Esophagus squamous epithelium (tissue), 5 donors: ENCODE data around the gene TMEM163. TPM values are rescaled to one million over a fixed set of nuclear protein-coding genes. Genes with fewer than 3 reads are reported as not detected.

Source experiments
- DNase-seq: peaks from one replicate; lab custom pipeline; 2025; lab: John Stamatoyannopoulos, UW
- H3K27ac ChIP-seq, 4 donors: fragments of 200-600 bp; sonication (generic); one replicate each; pipeline ENCODE4 v1.5.1; 2016 to 2019; ENCODE audit warnings: mild to moderate bottlenecking in 1 of 4
- H3K27me3 ChIP-seq, 4 donors: fragments of 200-600 bp; sonication (generic); 1 replicate in 3 of 4; 2 replicates in 1 of 4; pipeline versions ENCODE4 v1.5.1 to v1.6.0; 2017 to 2021; ENCODE audit warnings: antibody characterized with exemption in 1 of 4
- H3K36me3 ChIP-seq, 3 donors: fragments of 200-600 bp; sonication (generic); one replicate each; pipeline ENCODE4 v1.5.1; 2016 to 2019
- H3K4me1 ChIP-seq, 3 donors: fragments of 200-600 bp; sonication (generic); one replicate each; pipeline ENCODE4 v1.5.1; 2017 to 2019
- H3K4me3 ChIP-seq, 4 donors: fragments of 200-600 bp; sonication (generic); 1 replicate in 3 of 4; 2 replicates in 1 of 4; pipeline ENCODE4 v1.5.1; 2016 to 2019; ENCODE audit warnings: mild to moderate bottlenecking in 2 of 4, moderate library complexity in 1 of 4
- H3K9me3 ChIP-seq, 3 donors: fragments of 200-600 bp; sonication (generic); one replicate each; pipeline ENCODE4 v1.5.1; 2016 to 2019
- POLR2A ChIP-seq, 4 donors: fragments of 450-650 bp; IDR thresholded peaks; one replicate each; pipeline ENCODE4 v1.6.1; 2017; ENCODE audit warnings: antibody characterized with exemption in 4 of 4, mild to moderate bottlenecking in 4 of 4, moderate library complexity in 3 of 4
- WGBS, 2 donors: methylation state at CpG; one replicate each; pipeline ENCODE4 v1.1.5; 2018; 5-methylcytosine and 5-hydroxymethylcytosine counted together
- intact Hi-C: fragments of 100-400 bp; cut with DNase I; formaldehyde crosslinking; loops from one replicate; pipeline ENCODE4 v1.15.0; 2022
- total RNA-seq, 4 donors: library from RNA; depleted of rRNA; stranded (reverse); fragments of >200 nt; gene quantifications; one replicate each; pipeline ENCODE4 v1.1.0, GENCODE V29; 2016
- TF ChIP-seq, protein P1 (sequence below), 6 experiments: fragments of 450-650 bp in 4 of 6; fragments of 200-600 bp in 2 of 6; sonication (generic) in 2 of 6; IDR thresholded peaks; one replicate each; pipeline ENCODE4 v1.5.1; 2016 to 2019; ENCODE audit warnings: antibody characterized with exemption in 6 of 6, mild to moderate bottlenecking in 4 of 6, moderate library complexity in 4 of 6
- donor health status: DM: yes; HTN: yes; CAD: no.

TMEM163 gene
- total RNA-seq, 4 donors from 2014 or later, result 0.09 to 0.19 (median 0.12) TPM; not detected in 1

DNA sequence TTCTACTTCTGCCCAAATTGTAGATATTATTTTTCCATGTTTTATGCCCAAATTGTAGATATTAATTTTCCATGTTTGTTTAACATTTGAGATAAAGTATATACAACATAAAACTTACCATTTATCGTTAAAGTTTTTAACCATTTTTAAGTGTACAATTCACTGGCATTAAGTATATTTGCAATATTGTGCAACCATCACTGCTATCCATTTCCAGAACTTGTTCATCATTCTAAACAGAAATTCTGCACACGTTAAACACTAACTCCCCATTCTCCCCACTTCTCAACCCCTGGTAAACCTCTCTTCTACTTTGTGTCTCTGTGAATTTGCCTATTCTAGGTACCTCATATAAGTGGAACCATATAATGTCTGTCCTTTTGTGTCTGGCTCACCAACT is 302.8 kb downstream of the TMEM163 start:
- H3K9me3 ChIP-seq, result no peaks in the 10 kb centered on the region
- no peak overlapping the region for H3K4me3 ChIP-seq
- no peak overlapping the region for H3K27ac ChIP-seq
- TF ChIP-seq, protein P1, sequence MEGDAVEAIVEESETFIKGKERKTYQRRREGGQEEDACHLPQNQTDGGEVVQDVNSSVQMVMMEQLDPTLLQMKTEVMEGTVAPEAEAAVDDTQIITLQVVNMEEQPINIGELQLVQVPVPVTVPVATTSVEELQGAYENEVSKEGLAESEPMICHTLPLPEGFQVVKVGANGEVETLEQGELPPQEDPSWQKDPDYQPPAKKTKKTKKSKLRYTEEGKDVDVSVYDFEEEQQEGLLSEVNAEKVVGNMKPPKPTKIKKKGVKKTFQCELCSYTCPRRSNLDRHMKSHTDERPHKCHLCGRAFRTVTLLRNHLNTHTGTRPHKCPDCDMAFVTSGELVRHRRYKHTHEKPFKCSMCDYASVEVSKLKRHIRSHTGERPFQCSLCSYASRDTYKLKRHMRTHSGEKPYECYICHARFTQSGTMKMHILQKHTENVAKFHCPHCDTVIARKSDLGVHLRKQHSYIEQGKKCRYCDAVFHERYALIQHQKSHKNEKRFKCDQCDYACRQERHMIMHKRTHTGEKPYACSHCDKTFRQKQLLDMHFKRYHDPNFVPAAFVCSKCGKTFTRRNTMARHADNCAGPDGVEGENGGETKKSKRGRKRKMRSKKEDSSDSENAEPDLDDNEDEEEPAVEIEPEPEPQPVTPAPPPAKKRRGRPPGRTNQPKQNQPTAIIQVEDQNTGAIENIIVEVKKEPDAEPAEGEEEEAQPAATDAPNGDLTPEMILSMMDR (IDR thresholded peaks at IDR 0.05), result no peak
- TF ChIP-seq POLR2A (IDR thresholded peaks at IDR 0.05), result no peak
- peaks cover 0 to 8% (median 0%) of the 10 kb centered on the region in 3 donors for H3K36me3 ChIP-seq
- no peak for DNase-seq
- H3K27me3 ChIP-seq, result no peaks in the 10 kb centered on the region
- intact Hi-C loops, result loop anchor here (10.0 kb wide), 1 partner anchor 301 kb away; no protein-coding TSS in a partner anchor
- WGBS, 2 donors, result 81 to 90% methylated on average over 2 of the region's 2 CpGs
- peaks cover 4 to 13% (median 9%) of the 10 kb centered on the region in 3 donors for H3K4me1 ChIP-seq

DNA sequence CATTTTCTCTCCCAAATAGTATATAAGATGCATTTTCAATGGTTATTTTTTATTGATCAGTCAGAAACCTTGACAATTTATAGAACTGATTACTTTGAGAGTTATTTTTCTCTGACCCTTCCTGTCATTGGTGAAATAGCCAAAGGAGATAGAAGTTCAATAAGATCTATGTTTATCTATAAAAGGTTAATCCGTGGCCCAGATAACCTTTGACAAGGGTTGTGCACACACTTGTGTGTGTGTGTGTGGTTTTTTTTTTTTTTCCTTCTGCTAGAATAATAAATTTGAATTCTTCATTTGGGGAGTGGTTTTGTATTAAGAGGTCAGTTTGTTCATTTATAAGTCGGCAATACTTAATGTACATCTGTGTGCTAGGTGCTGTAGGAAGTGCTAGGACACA is 304.9 kb downstream of the TMEM163 start:
- WGBS, 2 donors, result 80 to 87% methylated on average over 2 of the region's 2 CpGs
- Histone ChIP-seq H3K36me3 (peaks cover 0 to 8% (median 0%) of the 10 kb centered on the region in 3 donors), H3K4me1 (peaks cover 4 to 32% (median 18%) of the 10 kb centered on the region in 3 donors), H3K4me3 (no peak overlapping the region), H3K27ac (no peak overlapping the region), H3K9me3 (no peaks in the 10 kb centered on the region), H3K27me3 (no peaks in the 10 kb centered on the region)
- DNase-seq, result no peak
- TF ChIP-seq POLR2A (IDR thresholded peaks at IDR 0.05), result no peak
- TF ChIP-seq, protein P1 (IDR thresholded peaks at IDR 0.05), result no peak
- intact Hi-C loops, result loop anchor here (10.0 kb wide), 1 partner anchor 299 kb away; no protein-coding TSS in a partner anchor

DNA sequence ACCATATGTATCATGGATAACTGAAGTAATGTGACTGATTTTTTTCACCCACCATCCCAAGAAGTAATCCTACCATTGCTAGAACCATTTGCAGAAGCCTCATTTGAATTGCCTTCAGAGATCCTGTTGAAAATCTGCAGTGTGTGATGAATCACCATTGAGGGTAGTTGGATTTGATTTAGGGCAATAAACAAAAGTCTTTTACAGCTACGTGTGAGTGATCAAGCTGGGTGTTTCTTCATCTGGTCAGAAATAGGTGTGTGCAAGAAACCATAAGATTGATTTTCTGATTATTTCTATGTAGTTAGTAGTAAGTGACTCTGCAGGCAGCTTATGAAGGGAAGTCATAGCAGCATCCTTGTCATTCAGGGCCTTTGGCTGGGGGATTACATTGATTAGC is 305.4 kb downstream of the TMEM163 start:
- no peak for DNase-seq
- peaks cover 0 to 8% (median 0%) of the 10 kb centered on the region in 3 donors for H3K36me3 ChIP-seq
- no peak overlapping the region for H3K27ac ChIP-seq
- no peaks in the 10 kb centered on the region for H3K27me3 ChIP-seq
- H3K9me3 ChIP-seq, result no peaks in the 10 kb centered on the region
- peaks cover 4 to 36% (median 22%) of the 10 kb centered on the region in 3 donors for H3K4me1 ChIP-seq
- H3K4me3 ChIP-seq, result no peak overlapping the region
- WGBS, 2 donors, result 56 to 100% methylated on average over 1 of the region's 1 CpG
- intact Hi-C loops, result loop anchor here (10.0 kb wide), 1 partner anchor 299 kb away; no protein-coding TSS in a partner anchor
- TF ChIP-seq, protein P1 (IDR thresholded peaks at IDR 0.05), result no peak
- no peak for TF ChIP-seq POLR2A (IDR thresholded peaks at IDR 0.05)

DNA sequence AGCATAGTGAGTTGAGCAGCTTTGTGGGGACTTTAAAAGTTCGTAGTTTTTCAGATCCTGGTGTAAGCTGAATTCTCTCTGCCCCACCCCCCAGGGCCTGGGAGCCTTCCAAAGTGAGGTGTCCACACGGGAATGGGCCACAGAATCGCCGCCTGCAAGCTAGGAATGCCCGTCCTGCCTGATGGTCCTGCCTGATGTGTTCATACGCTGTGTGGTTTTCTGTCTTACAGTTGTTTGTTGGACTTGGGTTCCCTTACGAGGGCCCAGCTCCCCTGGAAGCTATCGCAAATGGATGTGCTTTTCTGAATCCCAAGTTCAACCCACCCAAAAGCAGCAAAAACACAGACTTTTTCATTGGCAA is 306.2 kb downstream of the TMEM163 start:
- no peak for DNase-seq
- peaks cover 4 to 44% (median 23%) of the 10 kb centered on the region in 3 donors for H3K4me1 ChIP-seq
- H3K9me3 ChIP-seq, result no peaks in the 10 kb centered on the region
- TF ChIP-seq, protein P1 (IDR thresholded peaks at IDR 0.05), result no peak
- no peak for TF ChIP-seq POLR2A (IDR thresholded peaks at IDR 0.05)
- intact Hi-C loops, result loop anchor here (10.0 kb wide), 1 partner anchor 298 kb away; no protein-coding TSS in a partner anchor
- no peaks in the 10 kb centered on the region for H3K27me3 ChIP-seq
- no peak overlapping the region for H3K4me3 ChIP-seq
- 93 to 100% methylated on average over 4 to 8 of the region's 8 CpGs for WGBS, 2 donors
- H3K27ac ChIP-seq, result no peak overlapping the region
- H3K36me3 ChIP-seq, result peaks cover 0 to 8% (median 3%) of the 10 kb centered on the region in 3 donors

GRCh38 chr2:134411828-134412638 is 306.8 kb downstream of the TMEM163 start:
- no peak for TF ChIP-seq POLR2A (IDR thresholded peaks at IDR 0.05)
- TF ChIP-seq, protein P1 (IDR thresholded peaks at IDR 0.05), result peak in 5 of 6 experiments; percentile 47 to 69 (median 53)
- intact Hi-C loops, result loop anchor here (10.0 kb wide), 1 partner anchor 297 kb away; no protein-coding TSS in a partner anchor

More at GRCh38 chr2:134411828-134412638, 306.8 kb downstream of the TMEM163 start:
- 48 to 73% methylated on average over 4 to 7 of the region's 8 CpGs for WGBS, 2 donors
- Histone ChIP-seq H3K9me3 (no peaks in the 10 kb centered on the region), H3K4me3 (no peak overlapping the region), H3K4me1 (peaks cover 6 to 50% (median 24%) of the 10 kb centered on the region in 3 donors), H3K27me3 (no peaks in the 10 kb centered on the region), H3K27ac (no peak overlapping the region), H3K36me3 (peaks cover 0 to 8% (median 8%) of the 10 kb centered on the region in 3 donors)
- peak; percentile 44 for DNase-seq
